Lung (tissue), 12 donors: Measurements from ENCODE around the gene FLYWCH2. TPM values are rescaled to one million over a fixed set of nuclear protein-coding genes. Genes with fewer than 3 reads are reported as not detected.

ENCODE experiments used
- ATAC-seq: fragments of 200-7000 bp; cut with Tn5 transposase; one replicate; pipeline ENCODE4 v1.9.1; 2020; ENCODE audit warnings: moderate number of reproducible peaks; ENCODE audit not compliant: insufficient read depth, low FRiP score
- DNase-seq, 3 donors: peaks; one replicate each; pipeline ENCODE4 v3.0.0-alpha.2; 2013 to 2017
- H3K27ac ChIP-seq, 2 donors: one replicate each; pipeline ENCODE4 v1.5.1; 2013; ENCODE audit warnings: mild to moderate bottlenecking in 2 of 2, moderate library complexity in 2 of 2, control low read depth in 1 of 2, inconsistent platforms in 1 of 2, low read depth in 1 of 2, low read length in 1 of 2
- H3K27me3 ChIP-seq, 3 donors: one replicate each; pipeline ENCODE4 v1.5.1; 2013; ENCODE audit warnings: low read length in 2 of 3; ENCODE audit not compliant: control insufficient read depth in 3 of 3, insufficient read depth in 3 of 3
- H3K36me3 ChIP-seq, 4 donors: one replicate each; pipeline ENCODE4 v1.5.1; 2013; ENCODE audit warnings: low read length in 4 of 4, mild to moderate bottlenecking in 1 of 4, moderate library complexity in 1 of 4; ENCODE audit not compliant: control insufficient read depth in 4 of 4, insufficient read depth in 4 of 4
- H3K4me1 ChIP-seq, 5 donors: one replicate each; pipeline ENCODE4 v1.5.1; 2013; ENCODE audit warnings: low read length in 5 of 5, mild to moderate bottlenecking in 2 of 5, moderate library complexity in 1 of 5; ENCODE audit not compliant: control insufficient read depth in 5 of 5, insufficient read depth in 5 of 5
- H3K4me3 ChIP-seq: one replicate; pipeline ENCODE4 v1.5.1; 2013; ENCODE audit warnings: mild to moderate bottlenecking, control low read depth, moderate library complexity
- H3K9ac ChIP-seq, 2 donors: one replicate each; pipeline ENCODE4 v1.5.1; 2013; ENCODE audit warnings: low read length in 2 of 2, control low read depth in 1 of 2; ENCODE audit not compliant: insufficient read depth in 1 of 2
- H3K9me3 ChIP-seq, 4 donors: one replicate each; pipeline ENCODE4 v1.5.1; 2013; ENCODE audit warnings: low read length in 3 of 4, mild to moderate bottlenecking in 1 of 4, moderate library complexity in 1 of 4; ENCODE audit not compliant: control insufficient read depth in 4 of 4, insufficient read depth in 3 of 4
- WGBS, 2 donors: extraction: QIAGEN DNeasy Blood & Tissue Kit; methylation state at CpG; one replicate each; pipeline ENCODE4 v1.1.7; 2013; 5-methylcytosine and 5-hydroxymethylcytosine counted together
- polyA plus RNA-seq, 2 donors: library from polyadenylated mRNA; stranded (reverse); fragments of 200-250 nt; gene quantifications; one replicate each; pipeline ENCODE4 v1.2.1, GENCODE V29; 2013
- total RNA-seq, 2 donors: library from RNA; depleted of rRNA in 1 of 2; stranded (reverse); fragments of >200 nt in 1 of 2; gene quantifications; one replicate each; pipeline ENCODE4 v1.2.1, GENCODE V29; 2014 to 2021
- TF ChIP-seq, protein P1 (sequence below): IDR thresholded peaks from 2 replicates; pipeline ENCODE4 v1.5.1; 2012; ENCODE audit warnings: mild to moderate bottlenecking; ENCODE audit errors: control extremely low read depth, extremely low read depth
- donor health status: control.
- donor health status: control.
- donor health status: Bipolar disorder and iron deficiency.
- donor health status: healthy.
- donor health status: DM: yes; HTN: yes; CAD: no.

The FLYWCH2 gene
- total and polyA plus RNA-seq, 4 donors = 26.7 to 40.6 (median 39.2) TPM

DNA sequence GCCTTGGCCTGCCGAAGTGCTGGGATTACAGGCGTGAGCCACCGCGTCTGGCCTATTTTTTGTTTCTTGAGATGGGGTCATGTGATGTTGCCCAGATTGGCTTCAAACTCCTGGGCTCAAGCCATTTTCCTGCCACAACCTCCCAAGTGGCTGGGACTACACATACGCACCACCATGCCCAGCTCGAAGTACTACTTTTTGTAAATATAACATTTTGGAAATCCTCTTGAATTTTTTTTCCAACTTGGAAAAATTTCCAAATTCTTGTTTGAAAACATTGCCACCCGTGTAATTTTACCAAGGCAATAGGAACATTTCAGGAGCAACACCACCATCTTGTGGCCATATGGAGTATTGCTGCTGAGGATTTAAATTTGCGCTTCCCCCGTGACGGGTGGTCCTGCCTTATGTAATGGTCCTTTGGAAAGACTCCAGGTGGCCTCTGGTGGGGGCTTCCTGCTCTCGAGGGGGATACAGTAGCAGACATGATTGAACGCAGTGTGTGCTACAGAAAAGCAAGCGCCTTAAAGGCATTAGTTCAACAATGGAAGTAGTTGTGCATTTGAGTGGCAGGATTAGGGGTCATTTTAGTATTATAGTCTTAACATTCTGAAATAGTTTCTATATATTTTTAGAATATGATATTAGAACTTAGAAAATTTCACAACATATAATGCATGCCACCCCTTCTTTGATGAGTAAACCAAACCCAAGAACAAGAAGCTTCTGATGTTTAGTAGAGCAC, 36.7 kb downstream of the FLYWCH2 start:
- TF ChIP-seq, protein P1, sequence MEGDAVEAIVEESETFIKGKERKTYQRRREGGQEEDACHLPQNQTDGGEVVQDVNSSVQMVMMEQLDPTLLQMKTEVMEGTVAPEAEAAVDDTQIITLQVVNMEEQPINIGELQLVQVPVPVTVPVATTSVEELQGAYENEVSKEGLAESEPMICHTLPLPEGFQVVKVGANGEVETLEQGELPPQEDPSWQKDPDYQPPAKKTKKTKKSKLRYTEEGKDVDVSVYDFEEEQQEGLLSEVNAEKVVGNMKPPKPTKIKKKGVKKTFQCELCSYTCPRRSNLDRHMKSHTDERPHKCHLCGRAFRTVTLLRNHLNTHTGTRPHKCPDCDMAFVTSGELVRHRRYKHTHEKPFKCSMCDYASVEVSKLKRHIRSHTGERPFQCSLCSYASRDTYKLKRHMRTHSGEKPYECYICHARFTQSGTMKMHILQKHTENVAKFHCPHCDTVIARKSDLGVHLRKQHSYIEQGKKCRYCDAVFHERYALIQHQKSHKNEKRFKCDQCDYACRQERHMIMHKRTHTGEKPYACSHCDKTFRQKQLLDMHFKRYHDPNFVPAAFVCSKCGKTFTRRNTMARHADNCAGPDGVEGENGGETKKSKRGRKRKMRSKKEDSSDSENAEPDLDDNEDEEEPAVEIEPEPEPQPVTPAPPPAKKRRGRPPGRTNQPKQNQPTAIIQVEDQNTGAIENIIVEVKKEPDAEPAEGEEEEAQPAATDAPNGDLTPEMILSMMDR = peak; percentile 82
- Histone ChIP-seq H3K9ac (no peak overlapping the region), H3K36me3 (peaks cover 0 to 14% (median 4%) of the 10 kb centered on the region in 4 donors), H3K27ac (peak overlapping the region in 1 of 2 donors; percentile 44), H3K4me1 (peaks cover 0 to 3% (median 2%) of the 10 kb centered on the region in 5 donors), H3K9me3 (peaks cover 0 to 2% (median 0%) of the 10 kb centered on the region in 4 donors), H3K27me3 (no peaks in the 10 kb centered on the region), H3K4me3 (no peak overlapping the region)
- WGBS, 2 donors = 10 to 17% methylated on average over 13 of the region's 13 CpGs
- ATAC-seq (no peak), DNase-seq (peak; percentile 79 to 89 (median 89))

DNA sequence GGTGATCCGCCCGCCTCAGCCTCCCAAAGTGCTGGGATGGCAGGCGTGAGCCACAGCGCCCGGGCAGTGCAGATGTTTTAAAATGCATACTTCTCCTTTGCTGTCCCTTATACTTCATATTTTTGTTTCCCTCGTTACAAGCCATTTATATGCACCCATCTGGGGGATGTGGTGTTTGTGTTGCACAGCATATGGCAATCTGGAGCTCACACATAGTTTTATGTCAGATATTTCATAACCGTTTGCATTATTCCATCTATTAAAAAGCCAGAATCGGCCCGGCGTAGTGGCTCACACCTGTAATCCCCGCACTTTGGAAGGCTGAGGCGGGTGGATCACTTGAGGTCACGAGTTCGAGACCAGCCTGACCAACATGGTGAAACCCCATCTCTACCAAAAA, 40.5 kb downstream of the FLYWCH2 start:
- DNase-seq (peak in 2 of 3 donors; percentile 29 to 60), ATAC-seq (no peak)
- WGBS, 2 donors = 90 to 92% methylated on average over 14 of the region's 14 CpGs
- TF ChIP-seq, protein P1 = no peak
- Histone ChIP-seq H3K4me3 (no peak overlapping the region), H3K27ac (no peak overlapping the region), H3K9ac (no peak overlapping the region), H3K36me3 (peaks cover 0 to 13% (median 3%) of the 10 kb centered on the region in 4 donors), H3K4me1 (peaks cover 0 to 9% (median 4%) of the 10 kb centered on the region in 5 donors), H3K9me3 (peaks cover 0 to 2% (median 0%) of the 10 kb centered on the region in 4 donors), H3K27me3 (no peaks in the 10 kb centered on the region)

DNA sequence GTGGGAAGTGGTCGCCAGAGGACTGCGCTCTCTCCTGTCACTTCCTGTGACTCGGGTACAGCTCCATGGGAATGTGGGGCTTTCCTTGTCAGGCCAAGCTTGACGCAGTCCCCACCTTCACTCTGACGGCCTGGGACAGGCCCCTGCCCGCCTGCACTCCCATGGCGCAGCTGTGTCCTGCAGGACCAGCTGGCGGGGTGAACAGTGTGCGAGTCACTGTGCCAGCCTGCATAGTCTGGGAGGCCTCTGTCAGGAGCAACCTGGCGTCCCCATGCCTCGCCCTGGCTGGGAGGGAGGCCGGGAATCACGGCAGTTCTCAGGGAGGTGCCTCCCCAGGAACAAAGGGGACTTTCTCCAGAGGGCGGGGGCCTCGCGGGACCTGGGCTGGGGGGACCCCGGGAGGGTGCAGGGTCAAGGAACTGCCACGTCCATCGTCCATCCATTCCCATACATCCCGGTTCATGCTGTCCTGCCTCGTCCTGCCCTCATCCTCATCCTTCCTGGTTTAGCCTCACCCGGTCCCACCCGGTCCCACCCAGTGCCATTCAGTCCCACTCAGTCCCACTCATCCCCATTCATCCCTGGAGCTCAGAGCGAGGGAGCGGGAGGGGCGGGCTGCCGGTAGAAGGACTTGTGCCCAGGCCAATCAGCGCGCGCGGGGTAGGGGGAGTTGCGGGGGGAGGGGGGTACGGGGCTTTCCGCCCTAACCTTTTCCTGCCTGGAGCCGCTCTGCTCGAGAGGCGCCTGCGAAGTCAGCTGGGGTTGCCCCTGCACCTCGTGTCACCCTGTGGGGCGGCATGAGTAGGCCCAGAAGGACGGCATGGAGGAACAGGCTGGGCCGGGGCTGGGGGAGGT, 42.1 kb downstream of the FLYWCH2 start:
- Histone ChIP-seq H3K4me1 (peaks cover 0 to 6% (median 2%) of the 10 kb centered on the region in 5 donors), H3K4me3 (no peak overlapping the region), H3K36me3 (peaks cover 0 to 22% (median 5%) of the 10 kb centered on the region in 4 donors), H3K9me3 (peaks cover 0 to 2% (median 0%) of the 10 kb centered on the region in 4 donors), H3K27me3 (no peaks in the 10 kb centered on the region), H3K27ac (no peak overlapping the region), H3K9ac (no peak overlapping the region)
- DNase-seq = peak; percentile 16 to 40 (median 25)
- 62 to 75% methylated on average over 42 of the region's 42 CpGs for WGBS, 2 donors
- ATAC-seq = no peak
- TF ChIP-seq, protein P1 = no peak
